GM12878 (cell line): Measurements from ENCODE around the gene CHRNB2. TPM values are rescaled to one million over a fixed set of nuclear protein-coding genes. Genes with fewer than 3 reads are reported as not detected.

Experiments used
- ATAC-seq: fragments of 200-7000 bp; cut with Tn5 transposase; 3 replicates; pipeline ENCODE4 v1.9.1; 2020; ENCODE audit warnings: mild to moderate bottlenecking, moderate library complexity
- BruUV-seq: library from RNA; stranded (reverse); fragments of 400-500 nt; replicated peaks from 2 replicates; lab custom pipeline; 2021; lab: Mats Ljungman, UMichigan
- CTCF ChIA-PET: fragments of 300-600 bp; sonication (Branson Sonifier 250); formaldehyde crosslinking; extraction: SDS; loops from one replicate; lab custom pipeline; 2021; ENCODE audit warnings: inconsistent platforms; lab: Yijun Ruan, JAX
- POLR2A ChIA-PET: fragments of 350-600 bp; formaldehyde crosslinking; extraction: SDS; loops from one replicate; lab custom pipeline; 2021; ENCODE audit warnings: inconsistent platforms; lab: Charles Lee
- RAD21 ChIA-PET: fragments of 300-600 bp; sonication (Branson Sonifier 250); formaldehyde crosslinking; loops from one replicate; lab custom pipeline; 2023; ENCODE audit warnings: antibody characterized with exemption; ENCODE audit not compliant: unreplicated experiment; lab: Charles Lee
- SMC1A ChIA-PET: fragments of 300-600 bp; sonication (Branson Sonifier 250); formaldehyde crosslinking; loops from one replicate; lab custom pipeline; 2023; ENCODE audit not compliant: unreplicated experiment, uncharacterized antibody; lab: Charles Lee
- DNase-seq: peaks from one replicate; pipeline ENCODE4 v3.0.0-alpha.2; 2011; ENCODE audit warnings: low read depth, low spot score
- FAIRE-seq: peaks from 3 replicates; lab custom pipeline; 2011; peaks lifted over from hg19 to GRCh38; lab: Jason Lieb, UNC
- H2AFZ ChIP-seq: 2 replicates; pipeline ENCODE4 v1.6.0; 2011; ENCODE audit warnings: low read depth, low read length, control low read depth; ENCODE audit not compliant: control insufficient read depth
- H3K27ac ChIP-seq: 2 replicates; pipeline ENCODE4 v1.5.1; 2011; ENCODE audit warnings: control low read depth; ENCODE audit not compliant: control insufficient read depth, insufficient read depth
- H3K27me3 ChIP-seq, 2 experiments: replicated peaks in 1 of 2; 2 replicates each; pipeline versions ENCODE4 v1.6.0 to v1.6.1; 2011; ENCODE audit warnings: low read length in 1 of 2; ENCODE audit not compliant: control insufficient read depth in 2 of 2, insufficient read depth in 2 of 2
- H3K36me3 ChIP-seq, 2 experiments: 2 replicates each; pipeline ENCODE4 v1.5.1; 2011; ENCODE audit warnings: low read length in 1 of 2; ENCODE audit not compliant: control insufficient read depth in 2 of 2, insufficient read depth in 2 of 2
- H3K4me1 ChIP-seq: 2 replicates; pipeline ENCODE4 v1.6.1; 2011; ENCODE audit warnings: mild to moderate bottlenecking, low read length, moderate library complexity, mixed read lengths; ENCODE audit not compliant: control insufficient read depth, insufficient read depth
- H3K4me2 ChIP-seq: 2 replicates; pipeline ENCODE4 v1.6.0; 2011; ENCODE audit warnings: control low read depth; ENCODE audit not compliant: control insufficient read depth, insufficient read depth
- H3K4me3 ChIP-seq: fragments of 200-600 bp; sonication (generic); 2 replicates; pipeline ENCODE4 v1.5.1; 2016
- H3K79me2 ChIP-seq: 2 replicates; pipeline ENCODE4 v1.6.0; 2011; ENCODE audit warnings: low read length; ENCODE audit not compliant: control insufficient read depth, insufficient read depth
- H3K9ac ChIP-seq: 2 replicates; pipeline ENCODE4 v1.8.0; 2011; ENCODE audit warnings: low read length, control low read depth, mixed read lengths; ENCODE audit not compliant: control insufficient read depth, insufficient read depth
- H3K9me3 ChIP-seq: replicated peaks from 3 replicates; pipeline ENCODE4 v1.5.1; 2011; ENCODE audit warnings: mild to moderate bottlenecking, low read length; ENCODE audit not compliant: control insufficient read depth, insufficient read depth
- H4K20me1 ChIP-seq: 2 replicates; pipeline ENCODE4 v1.6.0; 2011; ENCODE audit not compliant: control insufficient read depth, insufficient read depth
- BACH1 ChIP-seq: fragments of 450-650 bp; IDR thresholded peaks from 2 replicates; pipeline ENCODE4 v1.6.1; 2017; ENCODE audit warnings: mild to moderate bottlenecking, borderline replicate concordance
- BCL11A ChIP-seq: IDR thresholded peaks from 2 replicates; pipeline ENCODE4 v1.6.1; 2011; ENCODE audit warnings: low read depth, low read length
- BHLHE40 ChIP-seq, 2 experiments: fragments of 450-650 bp in 1 of 2; IDR thresholded peaks; 2 replicates each; pipeline ENCODE4 v1.6.1; 2011 to 2017; ENCODE audit warnings: low read depth in 2 of 2, borderline replicate concordance in 1 of 2, improper control_type of control experiment in 1 of 2, low read length in 1 of 2, mild to moderate bottlenecking in 1 of 2
- BMI1 ChIP-seq: fragments of 450-650 bp; IDR thresholded peaks from 2 replicates; pipeline ENCODE4 v1.6.1; 2016; ENCODE audit warnings: mild to moderate bottlenecking, moderate library complexity, borderline replicate concordance
- CEBPB ChIP-seq, 2 experiments: fragments of 150-350 bp in 1 of 2; IDR thresholded peaks; 2 replicates each; pipeline ENCODE4 v1.6.1; 2012 to 2014; ENCODE audit warnings: low read depth in 2 of 2, low read length in 2 of 2, borderline replicate concordance in 1 of 2, inconsistent platforms in 1 of 2
- CHD4 ChIP-seq: fragments of 200-600 bp; sonication (generic); IDR thresholded peaks from 2 replicates; pipeline ENCODE4 v1.6.1; 2016; ENCODE audit warnings: mild to moderate bottlenecking
- DPF2 ChIP-seq: fragments of 450-650 bp; IDR thresholded peaks from 2 replicates; pipeline ENCODE4 v1.6.1; 2017; ENCODE audit warnings: mild to moderate bottlenecking
- GATAD2B ChIP-seq: fragments of 450-650 bp; conservative IDR thresholded peaks from 2 replicates; pipeline ENCODE4 v1.6.1; 2017; ENCODE audit warnings: low read depth, mild to moderate bottlenecking, moderate library complexity
- IKZF1 ChIP-seq: fragments of 450-650 bp; conservative IDR thresholded peaks from 2 replicates; pipeline ENCODE4 v1.6.1; 2017; ENCODE audit warnings: antibody characterized with exemption, mild to moderate bottlenecking
- KAT2A ChIP-seq: conservative IDR thresholded peaks from 2 replicates; pipeline ENCODE4 v1.6.1; 2011; ENCODE audit warnings: low read depth, low read length; ENCODE audit not compliant: control insufficient read depth
- NFYA ChIP-seq: IDR thresholded peaks from 2 replicates; pipeline ENCODE4 v1.6.1; 2011; ENCODE audit warnings: low read depth, mild to moderate bottlenecking, low read length, improper control_type of control experiment, borderline replicate concordance
- POLR2AphosphoS5 ChIP-seq: IDR thresholded peaks from 2 replicates; pipeline ENCODE4 v1.6.1; 2011; ENCODE audit warnings: mild to moderate bottlenecking, low read length, inconsistent platforms
- SIX5 ChIP-seq: IDR thresholded peaks from 2 replicates; pipeline ENCODE4 v1.6.1; 2011; ENCODE audit warnings: mild to moderate bottlenecking, low read depth, low read length, moderate library complexity; ENCODE audit not compliant: severe bottlenecking
- TBL1XR1 ChIP-seq: IDR thresholded peaks from 2 replicates; pipeline ENCODE4 v1.6.1; 2012; ENCODE audit warnings: low read depth, low read length, improper control_type of control experiment
- TCF3 ChIP-seq: IDR thresholded peaks from 2 replicates; pipeline ENCODE4 v1.6.1; 2012; ENCODE audit warnings: low read depth, mild to moderate bottlenecking, low read length, borderline replicate concordance; ENCODE audit not compliant: insufficient read depth
- WGBS: methylation state at CpG from one replicate; pipeline ENCODE4 v1.1.6; 2016; ENCODE audit warnings: low lambda C conversion rate; ENCODE audit not compliant: insufficient replicate concordance, insufficient coverage; ENCODE audit errors: missing lambda C conversion rate; 5-methylcytosine and 5-hydroxymethylcytosine counted together
- in situ Hi-C: fragments of 300-500 bp; cut with MboI; formaldehyde crosslinking; loops from 9 replicates; pipeline ENCODE4 v1.14.3; 2018; ENCODE audit warnings: mixed read lengths
- intact Hi-C: fragments of 100-400 bp; cut with micrococcal nuclease; formaldehyde crosslinking; loops from one replicate; pipeline ENCODE4 v1.14.2; 2022; ENCODE audit not compliant: unreplicated experiment
- polyA plus RNA-seq, 11 experiments: library from polyadenylated mRNA; depleted of rRNA in 4 of 11; unstranded in 6 of 11; stranded (reverse) in 5 of 11; fragments of >200 nt; fragmentation: Nextera tagmentation in 4 of 11; fragmentation: Illumina TruSeq in 1 of 11; extraction: Ambion mirVana in 4 of 11; extraction: Trizol in 1 of 11; gene quantifications; 1 replicate in 1 of 11; 2 replicates in 10 of 11; pipeline versions ENCODE4 v1.2.1 to v1.2.3, GENCODE V29; 2011 to 2016; ENCODE audit warnings: inconsistent platforms in 2 of 11, missing spikeins in 2 of 11, low read depth in 1 of 11
- total RNA-seq, 4 experiments: library from RNA; depleted of rRNA in 3 of 4; stranded (reverse); fragments of >200 nt in 3 of 4; fragmentation: Illumina TruSeq in 1 of 4; extraction: Trizol in 1 of 4; gene quantifications; 2 replicates each; pipeline versions ENCODE4 v1.2.1 to v1.2.3, GENCODE V29; 2013 to 2021
- TF ChIP-seq, protein P1 (sequence below): fragments of 450-650 bp; IDR thresholded peaks from 2 replicates; pipeline ENCODE4 v1.6.1; 2017; ENCODE audit warnings: mild to moderate bottlenecking, moderate library complexity

Gene CHRNB2
- total and polyA plus RNA-seq, 10 of the 15 experiments (the other 5 are each of a cell fraction or from before 2014, with no cell fraction given), result 0.01 to 0.11 (median 0.03) TPM; not detected in 6

GRCh38 chr1:154536570-154536969, 31.0 kb upstream of the CHRNB2 start:
- no peak overlapping the region for H3K4me2 ChIP-seq
- no peaks in the 10 kb centered on the region for H3K4me1 ChIP-seq
- DNase-seq (no peak), ATAC-seq (no peak), FAIRE-seq (no peak)
- ChIA-PET SMC1A (no interaction called here), RAD21 (no interaction called here), CTCF (interaction anchor here (1.2 to 4.6 kb wide), 3 partner anchors 10 to 188 kb away, joined by 4 to 26 read pairs (median 16); no protein-coding TSS in a partner anchor), POLR2A (no interaction called here)
- H4K20me1 ChIP-seq, result no peaks in the 10 kb centered on the region
- WGBS, result 37% methylated on average over 7 of the region's 7 CpGs
- H2AFZ ChIP-seq, result no peak overlapping the region
- in situ Hi-C loops, result no loop called here
- H3K9me3 ChIP-seq, result no peaks in the 10 kb centered on the region; the same call in 2 of the 3 replicates
- H3K4me3 ChIP-seq, result no peak overlapping the region
- intact Hi-C loops, result no loop called here
- no peaks in the 10 kb centered on the region for H3K79me2 ChIP-seq
- peaks cover 3% of the 10 kb centered on the region in 2 experiments; a peak in 2 of 4 replicates for H3K27me3 ChIP-seq
- BruUV-seq, result no TSS peak
- H3K36me3 ChIP-seq, result no peaks in the 10 kb centered on the region
- H3K9ac ChIP-seq, result no peak overlapping the region
- H3K27ac ChIP-seq, result no peak overlapping the region
- TF ChIP-seq TCF3, result no peak
- no peak for TF ChIP-seq BHLHE40 (IDR thresholded peaks at IDR 0.05; ENCODE audit: borderline replicate concordance in 1 of 2, low read depth in 2 of 2, low read length in 1 of 2)
- no peak for TF ChIP-seq GATAD2B
- TF ChIP-seq BACH1, result no peak
- no peak for TF ChIP-seq CEBPB (IDR thresholded peaks at IDR 0.05; ENCODE audit: borderline replicate concordance in 1 of 2, low read depth in 2 of 2, low read length in 2 of 2)
- TF ChIP-seq IKZF1, result no peak
- no peak for TF ChIP-seq KAT2A
- no peak for TF ChIP-seq BMI1
- TF ChIP-seq DPF2, result no peak
- TF ChIP-seq BCL11A, result no peak
- TF ChIP-seq CHD4, result no peak
- no peak for TF ChIP-seq POLR2AphosphoS5
- TF ChIP-seq, protein P1, sequence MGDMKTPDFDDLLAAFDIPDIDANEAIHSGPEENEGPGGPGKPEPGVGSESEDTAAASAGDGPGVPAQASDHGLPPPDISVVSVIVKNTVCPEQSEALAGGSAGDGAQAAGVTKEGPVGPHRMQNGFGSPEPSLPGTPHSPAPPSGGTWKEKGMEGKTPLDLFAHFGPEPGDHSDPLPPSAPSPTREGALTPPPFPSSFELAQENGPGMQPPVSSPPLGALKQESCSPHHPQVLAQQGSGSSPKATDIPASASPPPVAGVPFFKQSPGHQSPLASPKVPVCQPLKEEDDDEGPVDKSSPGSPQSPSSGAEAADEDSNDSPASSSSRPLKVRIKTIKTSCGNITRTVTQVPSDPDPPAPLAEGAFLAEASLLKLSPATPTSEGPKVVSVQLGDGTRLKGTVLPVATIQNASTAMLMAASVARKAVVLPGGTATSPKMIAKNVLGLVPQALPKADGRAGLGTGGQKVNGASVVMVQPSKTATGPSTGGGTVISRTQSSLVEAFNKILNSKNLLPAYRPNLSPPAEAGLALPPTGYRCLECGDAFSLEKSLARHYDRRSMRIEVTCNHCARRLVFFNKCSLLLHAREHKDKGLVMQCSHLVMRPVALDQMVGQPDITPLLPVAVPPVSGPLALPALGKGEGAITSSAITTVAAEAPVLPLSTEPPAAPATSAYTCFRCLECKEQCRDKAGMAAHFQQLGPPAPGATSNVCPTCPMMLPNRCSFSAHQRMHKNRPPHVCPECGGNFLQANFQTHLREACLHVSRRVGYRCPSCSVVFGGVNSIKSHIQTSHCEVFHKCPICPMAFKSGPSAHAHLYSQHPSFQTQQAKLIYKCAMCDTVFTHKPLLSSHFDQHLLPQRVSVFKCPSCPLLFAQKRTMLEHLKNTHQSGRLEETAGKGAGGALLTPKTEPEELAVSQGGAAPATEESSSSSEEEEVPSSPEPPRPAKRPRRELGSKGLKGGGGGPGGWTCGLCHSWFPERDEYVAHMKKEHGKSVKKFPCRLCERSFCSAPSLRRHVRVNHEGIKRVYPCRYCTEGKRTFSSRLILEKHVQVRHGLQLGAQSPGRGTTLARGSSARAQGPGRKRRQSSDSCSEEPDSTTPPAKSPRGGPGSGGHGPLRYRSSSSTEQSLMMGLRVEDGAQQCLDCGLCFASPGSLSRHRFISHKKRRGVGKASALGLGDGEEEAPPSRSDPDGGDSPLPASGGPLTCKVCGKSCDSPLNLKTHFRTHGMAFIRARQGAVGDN, result no peak
- TF ChIP-seq NFYA, result no peak
- no peak for TF ChIP-seq SIX5
- TF ChIP-seq TBL1XR1, result no peak
